Measurements from ENCODE around the gene C18orf54. TPM values are rescaled to one million over a fixed set of nuclear protein-coding genes. Genes with fewer than 3 reads are reported as not detected.

Gene C18orf54
- total and polyA plus RNA-seq, 2 experiments from 2014 or later: 2.8 to 3.5 TPM

- in situ Hi-C loops (cut with MboI): no loop called here
- no peak overlapping the region for H3K4me3 ChIP-seq
- H3K79me2 ChIP-seq (ENCODE audit: insufficient read depth): no peaks in the 10 kb centered on the region
- H3K36me3 ChIP-seq (ENCODE audit: low read depth): no peaks in the 10 kb centered on the region
- no peaks in the 10 kb centered on the region for H3K9me3 ChIP-seq (ENCODE audit: low read depth)
- no peaks in the 10 kb centered on the region for H3F3A ChIP-seq (ENCODE audit: insufficient read depth)
- TF ChIP-seq EZH2phosphoT487 (IDR thresholded peaks at IDR 0.05; ENCODE audit: insufficient read depth, low read depth) (no peak), EZH2 (IDR thresholded peaks at IDR 0.05; ENCODE audit: insufficient read depth, poor library complexity, severe bottlenecking) (no peak)
- 12% methylated on average over 2 of the region's 2 CpGs for WGBS, 2 experiments (ENCODE audit: low coverage in 1 of 2, low lambda C conversion rate in 2 of 2, missing lambda C conversion rate in 2 of 2)
- H3K27me3 ChIP-seq (replicated peaks; ENCODE audit: insufficient read depth): peaks cover 15% of the 10 kb centered on the region
- no peaks in the 10 kb centered on the region for H4K20me1 ChIP-seq (ENCODE audit: insufficient read depth)
- no peak overlapping the region for H3K9ac ChIP-seq
- no peak overlapping the region for H3K4me2 ChIP-seq (ENCODE audit: unreplicated experiment)
- H3K4me1 ChIP-seq (ENCODE audit: insufficient read depth): no peaks in the 10 kb centered on the region
- no peak overlapping the region for H2AFZ ChIP-seq
- H3K27ac ChIP-seq: no peak overlapping the region
- no peaks in the 10 kb centered on the region for H3K9me2 ChIP-seq (ENCODE audit: insufficient read depth)
- DNase-seq: no peak
Measured at GRCh38 chr18:54426085-54426665, 68.5 kb downstream of the C18orf54 start.

Small RNA genes within 50 kb of the gene (small RNA-seq; reads per million reads assigned to genes)
- gene SNRPGP2 (ENCODE audit: low read depth, low replicate concordance): not detected

Other genes with a start within 250 kb of the C18orf54 start
- gene MBD2, start 133.2 kb upstream of the C18orf54 start, total RNA-seq (2014; rRNA removed; shearing (Covaris generic)): 26.3 and 27.2 TPM in 2 replicates
- gene MBD2, start 133.2 kb upstream of the C18orf54 start, polyA plus RNA-seq (2016; fragmentation: Nextera tagmentation; extraction: Ambion mirVana): 9.5 and 11.2 TPM in 2 replicates
- 21.8 and 23.9 TPM in 2 replicates for gene POLI, start 88.4 kb upstream of the C18orf54 start, total RNA-seq (2014; rRNA removed; shearing (Covaris generic))
- gene POLI, start 88.4 kb upstream of the C18orf54 start, polyA plus RNA-seq (2016; fragmentation: Nextera tagmentation; extraction: Ambion mirVana): 20.7 and 27.0 TPM in 2 replicates
- not detected in 2 replicates for gene STARD6, start within 50 bp of the C18orf54 start, total RNA-seq (2014; rRNA removed; shearing (Covaris generic))
- not detected in 2 replicates for gene STARD6, start within 50 bp of the C18orf54 start, polyA plus RNA-seq (2016; fragmentation: Nextera tagmentation; extraction: Ambion mirVana)
- gene DYNAP, start 233.3 kb downstream of the C18orf54 start, total RNA-seq (2014; rRNA removed; shearing (Covaris generic)): not detected in 2 replicates
- not detected in 2 replicates for gene DYNAP, start 233.3 kb downstream of the C18orf54 start, polyA plus RNA-seq (2016; fragmentation: Nextera tagmentation; extraction: Ambion mirVana)

Measured in GM23248 (cell line).